Upper lobe of right lung (tissue), 1 donor: ENCODE data around the gene NUMA1. TPM values are rescaled to one million over a fixed set of nuclear protein-coding genes. Genes with fewer than 3 reads are reported as not detected.

ENCODE experiments used
- ATAC-seq: fragments of 200-7000 bp; cut with Tn5 transposase; one replicate; pipeline ENCODE4 v1.9.1; 2020; ENCODE audit warnings: mild to moderate bottlenecking, moderate library complexity
- DNase-seq: peaks from one replicate; pipeline ENCODE4 v3.0.0-alpha.2; 2020
- H3K27ac ChIP-seq: fragments of 200-600 bp; one replicate; pipeline ENCODE4 v1.8.0; 2022
- H3K27me3 ChIP-seq: fragments of 200-600 bp; one replicate; pipeline ENCODE4 v1.8.0; 2022; ENCODE audit warnings: mild to moderate bottlenecking
- H3K36me3 ChIP-seq: fragments of 200-600 bp; one replicate; pipeline ENCODE4 v1.8.0; 2022
- H3K4me1 ChIP-seq: fragments of 200-600 bp; one replicate; pipeline ENCODE4 v1.8.0; 2022
- H3K4me3 ChIP-seq: fragments of 200-600 bp; one replicate; pipeline ENCODE4 v1.8.0; 2022; ENCODE audit warnings: mild to moderate bottlenecking
- H3K9me3 ChIP-seq: fragments of 200-600 bp; one replicate; pipeline ENCODE4 v1.8.0; 2022
- intact Hi-C: fragments of 100-400 bp; cut with DNase I; formaldehyde crosslinking; loops from one replicate; pipeline ENCODE4 v1.11.0; 2022
- total RNA-seq: library from RNA; stranded (reverse); fragmentation: NEBNext Ultra II Directional; extraction: Animal tissue kit (Norgen Biotek cat#: 25700); gene quantifications from one replicate; pipeline ENCODE4 v1.2.1, GENCODE V29; 2021
- TF ChIP-seq, protein P1 (sequence below): fragments of 200-600 bp; IDR thresholded peaks from one replicate; pipeline ENCODE4 v1.8.0; 2022; ENCODE audit warnings: antibody characterized with exemption
- donor health status: DM: no; HTN: yes; CAD: no; lungs with severe emphysema.

Gene NUMA1
- total RNA-seq, 1 donor from 2014 or later, result 192 TPM

DNA sequence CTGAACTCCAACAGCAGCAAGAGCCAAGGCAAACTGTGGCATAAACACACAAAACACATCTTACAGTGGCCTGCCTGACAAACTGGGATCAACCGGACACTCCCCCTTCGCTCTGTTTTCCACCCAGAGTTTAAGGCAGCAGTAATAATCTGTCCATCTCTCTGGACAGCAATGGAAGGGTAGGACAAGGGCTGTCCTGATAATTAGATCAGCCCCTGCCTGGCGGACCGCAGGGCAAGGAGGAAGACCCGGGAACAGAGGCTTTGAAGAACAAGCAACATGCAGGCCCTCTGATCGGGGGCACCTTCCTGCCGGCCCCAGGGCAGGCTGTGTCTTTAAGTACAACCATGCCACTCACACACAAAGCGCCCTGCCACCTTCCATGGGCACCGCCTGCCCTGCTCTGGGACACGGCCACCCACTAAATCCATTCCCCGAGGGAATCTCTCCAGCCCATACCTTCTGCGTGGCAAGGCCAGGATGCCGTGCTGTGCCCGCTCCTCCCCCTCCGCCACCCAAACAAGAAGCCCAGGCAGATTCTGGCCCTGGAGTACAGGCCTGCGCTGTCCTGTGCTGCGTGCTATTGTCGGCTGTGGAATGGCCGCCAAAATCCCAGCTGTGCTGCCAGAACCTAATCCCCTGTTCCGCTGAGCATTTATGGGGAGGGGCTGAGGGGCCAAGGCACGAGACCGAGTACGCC, 38.8 kb downstream of the NUMA1 start:
- H3K4me3 ChIP-seq, result peak overlapping the region; percentile 68
- H3K27me3 ChIP-seq, result no peaks in the 10 kb centered on the region
- ATAC-seq (peak; percentile 80), DNase-seq (peak; percentile 84)
- no peaks in the 10 kb centered on the region for H3K9me3 ChIP-seq
- peaks cover 50% of the 10 kb centered on the region for H3K4me1 ChIP-seq
- intact Hi-C loops, result no loop called here
- H3K27ac ChIP-seq, result peak overlapping the region; percentile 98
- TF ChIP-seq, protein P1, sequence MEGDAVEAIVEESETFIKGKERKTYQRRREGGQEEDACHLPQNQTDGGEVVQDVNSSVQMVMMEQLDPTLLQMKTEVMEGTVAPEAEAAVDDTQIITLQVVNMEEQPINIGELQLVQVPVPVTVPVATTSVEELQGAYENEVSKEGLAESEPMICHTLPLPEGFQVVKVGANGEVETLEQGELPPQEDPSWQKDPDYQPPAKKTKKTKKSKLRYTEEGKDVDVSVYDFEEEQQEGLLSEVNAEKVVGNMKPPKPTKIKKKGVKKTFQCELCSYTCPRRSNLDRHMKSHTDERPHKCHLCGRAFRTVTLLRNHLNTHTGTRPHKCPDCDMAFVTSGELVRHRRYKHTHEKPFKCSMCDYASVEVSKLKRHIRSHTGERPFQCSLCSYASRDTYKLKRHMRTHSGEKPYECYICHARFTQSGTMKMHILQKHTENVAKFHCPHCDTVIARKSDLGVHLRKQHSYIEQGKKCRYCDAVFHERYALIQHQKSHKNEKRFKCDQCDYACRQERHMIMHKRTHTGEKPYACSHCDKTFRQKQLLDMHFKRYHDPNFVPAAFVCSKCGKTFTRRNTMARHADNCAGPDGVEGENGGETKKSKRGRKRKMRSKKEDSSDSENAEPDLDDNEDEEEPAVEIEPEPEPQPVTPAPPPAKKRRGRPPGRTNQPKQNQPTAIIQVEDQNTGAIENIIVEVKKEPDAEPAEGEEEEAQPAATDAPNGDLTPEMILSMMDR, result no peak
- H3K36me3 ChIP-seq, result no peaks in the 10 kb centered on the region

DNA sequence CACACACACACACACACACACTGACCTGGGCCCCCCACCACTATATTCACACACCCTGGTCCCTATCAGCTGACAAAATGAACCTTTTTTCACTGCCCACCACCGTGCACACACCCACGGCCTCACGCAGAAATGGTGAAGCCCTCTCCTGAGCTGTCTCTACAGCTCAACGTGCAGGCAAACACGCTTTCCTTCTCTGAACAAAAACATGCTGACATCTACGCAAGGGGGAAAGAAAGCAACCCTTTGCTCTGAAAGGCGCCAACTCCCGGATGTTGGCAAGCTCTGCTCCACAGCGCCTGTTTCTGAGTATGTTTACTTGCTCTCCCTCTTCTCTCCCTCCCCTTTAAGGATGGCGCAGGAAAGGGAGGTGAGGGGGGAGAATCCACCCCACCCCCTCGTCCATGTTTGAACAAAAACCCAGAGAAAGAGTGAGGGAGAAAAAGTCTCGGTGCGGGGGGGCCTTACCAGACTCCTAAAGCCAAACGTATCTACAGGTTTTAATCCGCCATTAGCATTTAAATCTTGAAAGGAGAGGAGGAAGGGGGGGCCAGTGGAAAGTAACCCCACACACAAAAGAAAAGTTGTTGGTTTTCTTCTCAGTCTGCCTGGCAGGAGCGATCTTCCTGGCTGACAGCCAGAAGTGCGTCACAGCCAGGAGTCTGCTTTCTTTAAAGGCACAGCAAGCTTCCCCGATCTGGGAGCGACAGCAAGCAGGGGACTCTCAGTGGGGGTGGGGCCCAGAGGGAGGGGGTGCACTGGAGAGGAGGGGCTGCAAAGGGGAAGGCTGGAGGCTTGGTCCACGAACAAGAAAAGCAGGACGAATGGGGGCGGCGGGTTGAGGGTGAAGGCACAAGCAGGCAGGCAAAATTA, 39.6 kb downstream of the NUMA1 start:
- intact Hi-C loops, result no loop called here
- TF ChIP-seq, protein P1, result no peak
- DNase-seq (peak; percentile 96), ATAC-seq (peak; percentile 88)
- H3K4me1 ChIP-seq, result peaks cover 54% of the 10 kb centered on the region
- peak overlapping the region; percentile 68 for H3K4me3 ChIP-seq
- peaks cover 1% of the 10 kb centered on the region for H3K36me3 ChIP-seq
- H3K27ac ChIP-seq, result peak overlapping the region; percentile 98
- H3K9me3 ChIP-seq, result no peaks in the 10 kb centered on the region
- no peaks in the 10 kb centered on the region for H3K27me3 ChIP-seq

DNA sequence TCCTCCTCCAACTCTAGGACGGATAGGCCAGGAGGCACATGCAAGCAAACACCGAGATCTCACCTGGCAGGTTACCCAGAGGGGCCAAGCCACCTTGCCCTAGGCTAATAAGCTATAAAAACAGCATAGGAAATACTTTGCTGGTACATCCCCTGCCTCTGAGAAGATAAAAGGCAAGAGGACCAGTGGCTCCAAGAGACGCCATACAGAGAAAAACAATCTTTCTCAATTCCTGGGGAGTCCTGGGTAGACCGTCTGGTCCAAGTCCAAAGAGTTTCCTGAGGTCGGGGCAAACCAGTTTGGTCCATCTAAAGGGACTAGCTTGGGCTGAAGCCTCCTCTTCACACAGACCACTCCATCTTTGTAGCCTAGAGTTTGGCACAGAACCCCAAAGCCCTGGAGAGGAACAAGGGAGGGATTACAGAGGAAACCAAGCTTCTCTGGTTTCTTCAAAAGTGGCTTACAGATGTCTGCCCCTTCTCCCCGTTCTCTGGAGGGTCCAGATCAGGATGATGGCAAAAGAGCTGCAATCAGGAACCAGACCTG, 40.4 kb downstream of the NUMA1 start:
- H3K4me3 ChIP-seq, result peak overlapping the region; percentile 68
- peaks cover 48% of the 10 kb centered on the region for H3K4me1 ChIP-seq
- no peaks in the 10 kb centered on the region for H3K9me3 ChIP-seq
- intact Hi-C loops, result no loop called here
- H3K27me3 ChIP-seq, result no peaks in the 10 kb centered on the region
- ATAC-seq (no peak), DNase-seq (no peak)
- H3K27ac ChIP-seq, result peak overlapping the region; percentile 98
- H3K36me3 ChIP-seq, result peaks cover 9% of the 10 kb centered on the region
- TF ChIP-seq, protein P1, result no peak

DNA sequence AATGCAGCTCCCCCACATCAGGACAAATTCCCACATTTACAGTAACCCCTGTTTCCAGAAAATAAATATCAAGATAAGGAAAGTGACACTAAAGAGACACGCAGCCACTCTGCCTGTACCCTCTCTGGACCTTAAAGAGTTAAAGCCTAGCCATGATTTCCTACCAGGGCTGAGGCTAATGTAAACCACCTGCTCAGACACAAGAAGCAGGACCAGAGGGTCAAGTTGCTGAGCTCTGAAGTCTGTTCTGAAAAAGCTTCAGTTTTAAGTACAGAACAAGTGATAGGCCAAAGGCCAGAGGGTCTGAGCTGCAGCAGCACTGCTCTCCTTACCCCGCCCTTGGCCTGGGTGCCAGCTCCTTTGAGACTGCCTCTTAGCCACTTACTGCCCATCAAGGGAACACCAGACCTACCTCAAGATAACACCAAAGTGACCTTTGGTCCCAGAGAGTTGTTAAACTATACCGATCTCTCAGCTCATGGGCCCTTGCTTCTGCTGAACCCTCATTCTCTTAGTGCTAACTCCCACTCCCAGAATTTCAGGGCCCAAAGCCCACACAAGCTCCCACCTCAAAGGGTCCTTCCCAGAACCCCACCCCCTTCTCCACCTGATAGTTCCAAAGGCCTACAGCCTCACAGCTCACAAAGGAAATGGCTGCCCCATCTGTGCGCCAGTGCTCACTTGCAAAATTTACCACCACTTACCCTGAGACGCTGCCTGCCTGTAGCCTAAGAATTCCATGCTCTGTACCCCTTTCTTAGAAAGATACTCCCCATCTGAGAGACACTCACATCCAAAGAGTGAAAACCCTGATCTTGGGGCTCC, 41.1 kb downstream of the NUMA1 start:
- DNase-seq (peak; percentile 82), ATAC-seq (peak; percentile 52)
- Histone ChIP-seq H3K27me3 (no peaks in the 10 kb centered on the region), H3K4me1 (peaks cover 52% of the 10 kb centered on the region), H3K9me3 (no peaks in the 10 kb centered on the region), H3K4me3 (peak overlapping the region; percentile 68), H3K36me3 (peaks cover 16% of the 10 kb centered on the region), H3K27ac (peak overlapping the region; percentile 98)
- intact Hi-C loops, result no loop called here
- TF ChIP-seq, protein P1, result no peak

DNA sequence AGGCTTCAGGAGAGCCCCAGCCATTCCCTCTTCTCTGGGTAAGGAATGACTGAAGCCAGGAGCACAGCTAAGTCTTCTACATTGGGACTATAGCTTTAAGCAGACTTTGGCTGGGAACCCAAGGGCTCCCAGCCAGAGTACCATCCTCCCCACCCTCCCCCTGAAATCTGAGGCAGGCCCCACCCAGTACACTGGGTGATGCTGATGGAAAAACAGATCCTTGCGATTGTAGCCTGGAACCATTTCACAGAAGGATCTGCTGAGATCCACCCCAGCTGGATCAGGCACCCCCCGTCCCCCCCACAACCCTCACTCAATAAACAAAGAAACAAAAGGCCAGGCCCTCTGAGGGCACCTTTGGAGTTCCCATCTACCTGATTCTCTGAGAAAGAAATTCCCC, 41.9 kb downstream of the NUMA1 start:
- Histone ChIP-seq H3K36me3 (peaks cover 24% of the 10 kb centered on the region), H3K27me3 (no peaks in the 10 kb centered on the region), H3K4me3 (peak overlapping the region; percentile 68), H3K4me1 (peaks cover 54% of the 10 kb centered on the region), H3K27ac (peak overlapping the region; percentile 98), H3K9me3 (no peaks in the 10 kb centered on the region)
- TF ChIP-seq, protein P1, result no peak
- no peak for DNase-seq
- intact Hi-C loops, result no loop called here
- ATAC-seq, result peak; percentile 9
